Astrocyte (in vitro differentiated cells and primary cell): ENCODE data around the gene IRX3. TPM values are rescaled to one million over a fixed set of nuclear protein-coding genes. Genes with fewer than 3 reads are reported as not detected.

Experiments used
- DNase-seq: peaks from one replicate; pipeline ENCODE4 v3.0.0-alpha.2; 2010; ENCODE audit warnings: low read depth
- FAIRE-seq: peaks from 2 replicates; lab custom pipeline; 2011; peaks lifted over from hg19 to GRCh38; lab: Jason Lieb, UNC
- H2AFZ ChIP-seq: 2 replicates; pipeline ENCODE4 v1.6.0; 2012; ENCODE audit warnings: low read depth, low read length, inconsistent platforms
- H3K27ac ChIP-seq: 2 replicates; pipeline ENCODE4 v1.5.1; 2011; ENCODE audit warnings: low read depth, low read length, inconsistent platforms
- H3K27me3 ChIP-seq: 2 replicates; pipeline ENCODE4 v1.6.0; 2011; ENCODE audit warnings: low read length, inconsistent platforms; ENCODE audit not compliant: insufficient read depth
- H3K36me3 ChIP-seq: 2 replicates; pipeline ENCODE4 v1.5.1; 2011; ENCODE audit warnings: low read length, inconsistent platforms; ENCODE audit not compliant: insufficient read depth
- H3K4me1 ChIP-seq: 2 replicates; pipeline ENCODE4 v1.5.1; 2011; ENCODE audit warnings: low read length, inconsistent platforms; ENCODE audit not compliant: insufficient read depth
- H3K4me2 ChIP-seq: 2 replicates; pipeline ENCODE4 v1.6.0; 2012; ENCODE audit warnings: low read length, inconsistent platforms
- H3K4me3 ChIP-seq: 2 replicates; pipeline ENCODE4 v1.5.1; 2011; ENCODE audit warnings: low read depth, mild to moderate bottlenecking, low read length, inconsistent platforms; ENCODE audit not compliant: insufficient read depth
- H3K79me2 ChIP-seq: 2 replicates; pipeline ENCODE4 v1.6.0; 2012; ENCODE audit warnings: mild to moderate bottlenecking, low read length, inconsistent platforms; ENCODE audit not compliant: insufficient read depth
- H3K9ac ChIP-seq: 2 replicates; pipeline ENCODE4 v1.6.0; 2012; ENCODE audit warnings: mild to moderate bottlenecking, low read length, inconsistent platforms
- H3K9me3 ChIP-seq: 2 replicates; pipeline ENCODE4 v1.5.1; 2012; ENCODE audit warnings: low read depth, mild to moderate bottlenecking, low read length, inconsistent platforms; ENCODE audit not compliant: insufficient read depth
- H4K20me1 ChIP-seq: 2 replicates; pipeline ENCODE4 v1.6.0; 2012; ENCODE audit warnings: low read length, inconsistent platforms; ENCODE audit not compliant: insufficient read depth
- H3K27ac Mint-ChIP-seq: one replicate; pipeline ENCODE4 v1.8.0; 2021; ENCODE audit warnings: mild to moderate bottlenecking, mixed read lengths; ENCODE audit not compliant: unreplicated experiment
- H3K27me3 Mint-ChIP-seq: one replicate; pipeline ENCODE4 v1.8.0; 2021; ENCODE audit warnings: low read depth, mixed read lengths; ENCODE audit not compliant: unreplicated experiment
- H3K36me3 Mint-ChIP-seq: one replicate; pipeline ENCODE4 v1.8.0; 2021; ENCODE audit warnings: low read depth, mixed read lengths; ENCODE audit not compliant: unreplicated experiment
- H3K4me1 Mint-ChIP-seq: one replicate; pipeline ENCODE4 v1.8.0; 2021; ENCODE audit warnings: low read depth, mixed read lengths; ENCODE audit not compliant: unreplicated experiment
- H3K4me3 Mint-ChIP-seq: one replicate; pipeline ENCODE4 v1.8.0; 2021; ENCODE audit warnings: mild to moderate bottlenecking, moderate library complexity, mixed read lengths; ENCODE audit not compliant: unreplicated experiment
- H3K9me3 Mint-ChIP-seq: one replicate; pipeline ENCODE4 v1.8.0; 2021; ENCODE audit warnings: mild to moderate bottlenecking, mixed read lengths; ENCODE audit not compliant: unreplicated experiment
- EZH2 ChIP-seq: IDR thresholded peaks from 2 replicates; pipeline ENCODE4 v1.6.1; 2012; ENCODE audit warnings: mild to moderate bottlenecking, low read length, inconsistent platforms; ENCODE audit not compliant: insufficient read depth
- total RNA-seq: library from RNA; stranded (reverse); gene quantifications from 2 replicates; pipeline ENCODE4 v1.2.1, GENCODE V29; 2021
- TF ChIP-seq, protein P1 (sequence below): IDR thresholded peaks from 2 replicates; pipeline ENCODE4 v1.5.1; 2011; ENCODE audit warnings: low read depth, mild to moderate bottlenecking, inconsistent platforms, low read length, moderate library complexity; ENCODE audit not compliant: insufficient read depth

IRX3 gene
- total RNA-seq, 1 donor from 2014 or later = 0.75 TPM

GRCh38 chr16:54277845-54278703 lies 8.5 kb downstream of the IRX3 start:
- TF ChIP-seq, protein P1, sequence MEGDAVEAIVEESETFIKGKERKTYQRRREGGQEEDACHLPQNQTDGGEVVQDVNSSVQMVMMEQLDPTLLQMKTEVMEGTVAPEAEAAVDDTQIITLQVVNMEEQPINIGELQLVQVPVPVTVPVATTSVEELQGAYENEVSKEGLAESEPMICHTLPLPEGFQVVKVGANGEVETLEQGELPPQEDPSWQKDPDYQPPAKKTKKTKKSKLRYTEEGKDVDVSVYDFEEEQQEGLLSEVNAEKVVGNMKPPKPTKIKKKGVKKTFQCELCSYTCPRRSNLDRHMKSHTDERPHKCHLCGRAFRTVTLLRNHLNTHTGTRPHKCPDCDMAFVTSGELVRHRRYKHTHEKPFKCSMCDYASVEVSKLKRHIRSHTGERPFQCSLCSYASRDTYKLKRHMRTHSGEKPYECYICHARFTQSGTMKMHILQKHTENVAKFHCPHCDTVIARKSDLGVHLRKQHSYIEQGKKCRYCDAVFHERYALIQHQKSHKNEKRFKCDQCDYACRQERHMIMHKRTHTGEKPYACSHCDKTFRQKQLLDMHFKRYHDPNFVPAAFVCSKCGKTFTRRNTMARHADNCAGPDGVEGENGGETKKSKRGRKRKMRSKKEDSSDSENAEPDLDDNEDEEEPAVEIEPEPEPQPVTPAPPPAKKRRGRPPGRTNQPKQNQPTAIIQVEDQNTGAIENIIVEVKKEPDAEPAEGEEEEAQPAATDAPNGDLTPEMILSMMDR = no peak
- TF ChIP-seq EZH2 = no peak
- Histone ChIP-seq H3K4me2 (no peak overlapping the region), H3K27me3 (peaks cover 6% of the 10 kb centered on the region), H3K27ac (no peak overlapping the region), H3K36me3 (no peaks in the 10 kb centered on the region), H3K4me1 (peaks cover 4% of the 10 kb centered on the region), H3K9ac (no peak overlapping the region), H3K9me3 (no peaks in the 10 kb centered on the region), H4K20me1 (no peaks in the 10 kb centered on the region), H3K4me3 (no peak overlapping the region), H2AFZ (no peak overlapping the region), H3K79me2 (peaks cover under 1% of the 10 kb centered on the region)
- no peak overlapping the region for H3K4me3 Mint-ChIP-seq
- peaks cover 4% of the 10 kb centered on the region for H3K36me3 Mint-ChIP-seq
- peaks cover 1% of the 10 kb centered on the region for H3K4me1 Mint-ChIP-seq
- FAIRE-seq (no peak), DNase-seq (no peak)
- H3K27me3 Mint-ChIP-seq = peaks cover 53% of the 10 kb centered on the region
- H3K9me3 Mint-ChIP-seq = no peaks in the 10 kb centered on the region
- no peak overlapping the region for H3K27ac Mint-ChIP-seq

DNA sequence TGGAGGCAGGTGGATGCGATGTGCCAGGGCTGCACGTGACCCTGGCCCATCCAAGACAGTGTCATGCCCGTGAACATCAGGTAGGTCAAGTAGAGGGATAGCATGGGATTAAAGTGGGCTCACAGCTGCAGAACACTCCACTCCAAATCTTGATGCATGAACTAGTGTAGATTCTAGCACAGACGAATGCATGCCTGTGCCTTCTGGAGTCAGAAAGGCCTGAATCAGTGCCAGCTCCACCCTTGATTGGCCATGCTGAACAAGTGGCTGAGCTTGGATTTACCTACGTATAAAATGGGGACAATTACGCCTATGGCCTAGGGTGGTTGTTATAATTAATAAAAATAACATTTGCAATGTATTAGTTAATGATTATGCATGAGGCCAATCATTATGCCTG lies 10.6 kb downstream of the IRX3 start:
- no peaks in the 10 kb centered on the region for H3K27me3 ChIP-seq
- no peak overlapping the region for H3K4me3 ChIP-seq
- H3K4me2 ChIP-seq = no peak overlapping the region
- no peak overlapping the region for H3K27ac ChIP-seq
- FAIRE-seq (no peak), DNase-seq (no peak)
- H2AFZ ChIP-seq = no peak overlapping the region
- peaks cover 3% of the 10 kb centered on the region for H3K36me3 Mint-ChIP-seq
- peaks cover 39% of the 10 kb centered on the region for H3K27me3 Mint-ChIP-seq
- H3K4me1 Mint-ChIP-seq = no peaks in the 10 kb centered on the region
- H3K4me3 Mint-ChIP-seq = no peak overlapping the region
- no peak overlapping the region for H3K9ac ChIP-seq
- H3K4me1 ChIP-seq = no peaks in the 10 kb centered on the region
- H3K79me2 ChIP-seq = no peaks in the 10 kb centered on the region
- H3K27ac Mint-ChIP-seq = no peak overlapping the region
- no peaks in the 10 kb centered on the region for H4K20me1 ChIP-seq
- H3K9me3 Mint-ChIP-seq = no peaks in the 10 kb centered on the region
- H3K36me3 ChIP-seq = no peaks in the 10 kb centered on the region
- H3K9me3 ChIP-seq = no peaks in the 10 kb centered on the region
- TF ChIP-seq, protein P1 = no peak

DNA sequence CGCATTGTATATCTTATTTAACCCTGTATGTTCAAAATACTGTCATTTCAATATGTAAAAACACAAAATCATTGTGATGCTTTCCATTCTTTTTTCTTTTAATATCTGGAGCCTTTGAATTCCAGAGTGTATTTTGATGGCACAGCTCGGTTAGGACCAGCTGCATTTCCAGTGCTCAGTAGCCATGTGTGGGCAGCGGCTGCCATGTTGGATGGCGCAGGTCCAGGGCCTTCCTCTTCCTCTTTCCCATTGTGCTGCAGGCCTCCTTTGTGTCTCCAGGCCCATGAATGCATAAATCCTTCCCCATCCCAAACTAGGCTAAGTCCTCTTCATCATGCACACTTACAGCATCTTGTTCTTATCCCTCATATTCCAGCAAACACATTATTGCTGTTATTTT lies 13.0 kb downstream of the IRX3 start:
- Mint-ChIP-seq H3K27ac (no peak overlapping the region), H3K9me3 (no peaks in the 10 kb centered on the region), H3K27me3 (peaks cover 24% of the 10 kb centered on the region), H3K36me3 (no peaks in the 10 kb centered on the region), H3K4me1 (no peaks in the 10 kb centered on the region), H3K4me3 (no peak overlapping the region)
- Histone ChIP-seq H4K20me1 (no peaks in the 10 kb centered on the region), H3K9ac (no peak overlapping the region), H3K79me2 (no peaks in the 10 kb centered on the region), H3K4me3 (no peak overlapping the region), H3K27me3 (no peaks in the 10 kb centered on the region), H2AFZ (no peak overlapping the region), H3K36me3 (no peaks in the 10 kb centered on the region), H3K4me1 (no peaks in the 10 kb centered on the region), H3K27ac (no peak overlapping the region), H3K4me2 (no peak overlapping the region), H3K9me3 (no peaks in the 10 kb centered on the region)
- no peak for FAIRE-seq
- no peak for TF ChIP-seq EZH2
- TF ChIP-seq, protein P1 = no peak
- DNase-seq = no peak
